ENCODE results near the gene ADSL. TPM values are rescaled to one million over a fixed set of nuclear protein-coding genes. Genes with fewer than 3 reads are reported as not detected.

The ADSL gene
- total RNA-seq, 4 donors from 2014 or later = 81.0 to 101 (median 87.2) TPM

- Histone ChIP-seq H3K4me3 (no peak overlapping the region), H3K27ac (no peak overlapping the region), H3K9me3 (no peaks in the 10 kb centered on the region), H3K27me3 (no peaks in the 10 kb centered on the region), H3K4me1 (no peaks in the 10 kb centered on the region), H3K36me3 (peaks cover 0 to 77% of the 10 kb centered on the region in 2 donors)
- TF ChIP-seq POLR2A (IDR thresholded peaks at IDR 0.05) = no peak
- no peak for TF ChIP-seq CTCF (IDR thresholded peaks at IDR 0.05)
- no peak for TF ChIP-seq EP300 (IDR thresholded peaks at IDR 0.05)
- no peak for TF ChIP-seq POLR2AphosphoS5 (IDR thresholded peaks at IDR 0.05)
- no peak for ATAC-seq
- 100% methylated on average over 1 of the region's 3 CpGs; no CpG with 5 or more reads in 1 of the 2 donors for WGBS, 2 donors (ENCODE audit: low coverage in 1 of 2)
These were observed 56.8 kb downstream of the ADSL start for GRCh38 chr22:40403141-40403540.

GRCh38 chr22:40403651-40404050 is 57.4 kb downstream of the ADSL start:
- H3K9me3 ChIP-seq = no peaks in the 10 kb centered on the region
- TF ChIP-seq POLR2A (IDR thresholded peaks at IDR 0.05) (no peak), EP300 (IDR thresholded peaks at IDR 0.05) (no peak), POLR2AphosphoS5 (IDR thresholded peaks at IDR 0.05) (no peak), CTCF (IDR thresholded peaks at IDR 0.05) (no peak)
- no peak overlapping the region for H3K27ac ChIP-seq
- peaks cover 0 to 82% of the 10 kb centered on the region in 2 donors for H3K36me3 ChIP-seq
- 88 to 100% methylated on average over 1 to 7 of the region's 7 CpGs for WGBS, 2 donors (ENCODE audit: low coverage in 1 of 2)
- H3K27me3 ChIP-seq = no peaks in the 10 kb centered on the region
- no peaks in the 10 kb centered on the region for H3K4me1 ChIP-seq
- no peak overlapping the region for H3K4me3 ChIP-seq
- ATAC-seq = no peak

- H3K4me3 ChIP-seq = no peak overlapping the region
- TF ChIP-seq EP300 (IDR thresholded peaks at IDR 0.05) (no peak), POLR2AphosphoS5 (IDR thresholded peaks at IDR 0.05) (no peak), CTCF (IDR thresholded peaks at IDR 0.05) (no peak)
- no peaks in the 10 kb centered on the region for H3K9me3 ChIP-seq
- no peaks in the 10 kb centered on the region for H3K4me1 ChIP-seq
- no peak for ATAC-seq
- H3K36me3 ChIP-seq = peaks cover 0 to 90% of the 10 kb centered on the region in 2 donors
- WGBS, 2 donors (ENCODE audit: low coverage in 1 of 2) = 66 to 100% methylated on average over 3 to 7 of the region's 25 CpGs
- no peak overlapping the region for H3K27ac ChIP-seq
- H3K27me3 ChIP-seq = no peaks in the 10 kb centered on the region
These were observed 58.2 kb downstream of the ADSL start for GRCh38 chr22:40404251-40405177.

- WGBS, 2 donors (ENCODE audit: low coverage in 1 of 2) = 95% methylated on average over 11 of the region's 28 CpGs; no CpG with 5 or more reads in 1 of the 2 donors
- ATAC-seq = no peak
These were observed 59.1 kb downstream of the ADSL start for GRCh38 chr22:40405178-40406062.

More at GRCh38 chr22:40405178-40406062, 59.1 kb downstream of the ADSL start:
- no peak for TF ChIP-seq POLR2AphosphoS5 (IDR thresholded peaks at IDR 0.05)
- no peak for TF ChIP-seq POLR2A (IDR thresholded peaks at IDR 0.05)
- no peak for TF ChIP-seq EP300 (IDR thresholded peaks at IDR 0.05)
- no peak for TF ChIP-seq CTCF (IDR thresholded peaks at IDR 0.05)
- Histone ChIP-seq H3K27ac (no peak overlapping the region), H3K4me1 (no peaks in the 10 kb centered on the region), H3K36me3 (peaks cover 0 to 99% of the 10 kb centered on the region in 2 donors), H3K9me3 (no peaks in the 10 kb centered on the region), H3K4me3 (no peak overlapping the region), H3K27me3 (no peaks in the 10 kb centered on the region)
